Tibial nerve (tissue), 3 donors: ENCODE results near the gene MRPL20.

ENCODE experiments used
- CTCF ChIP-seq, 5 experiments: fragments of 200-600 bp in 3 of 5; fragments of 450-650 bp in 2 of 5; sonication (generic) in 3 of 5; IDR thresholded peaks; one replicate each; pipeline ENCODE4 v1.5.1; 2016 to 2019; ENCODE audit warnings: antibody characterized with exemption in 5 of 5, mild to moderate bottlenecking in 3 of 5, moderate library complexity in 2 of 5
- POLR2A ChIP-seq, 2 donors: fragments of 450-650 bp; IDR thresholded peaks; one replicate each; pipeline ENCODE4 v1.6.1; 2017; ENCODE audit warnings: antibody characterized with exemption in 2 of 2, mild to moderate bottlenecking in 2 of 2, moderate library complexity in 2 of 2

- no peak for TF ChIP-seq CTCF (IDR thresholded peaks at IDR 0.05)
- no peak for TF ChIP-seq POLR2A (IDR thresholded peaks at IDR 0.05)
Measured at GRCh38 chr1:1425753-1426495, 18.8 kb upstream of the MRPL20 start.
